Naive B cell (primary cell): ENCODE results near the gene RAB8B. TPM values are rescaled to one million over a fixed set of nuclear protein-coding genes. Genes with fewer than 3 reads are reported as not detected.

Experiments
- ATAC-seq, 2 donors: fragments of 150-1000 bp; cut with Tn5 transposase; 2 replicates each; pipeline ENCODE4 v1.10.0; 2021; ENCODE audit warnings: low read depth in 2 of 2, mild to moderate bottlenecking in 2 of 2, moderate library complexity in 2 of 2
- DNase-seq: peaks from one replicate; pipeline ENCODE4 v3.0.0; 2022
- H3K27ac Mint-ChIP-seq, 6 donors: one replicate each; pipeline ENCODE4 v1.8.0; 2020 to 2022; ENCODE audit warnings: mild to moderate bottlenecking in 6 of 6, mixed read lengths in 6 of 6, moderate library complexity in 5 of 6, inconsistent platforms in 2 of 6
- H3K27me3 Mint-ChIP-seq, 3 donors: one replicate each; pipeline ENCODE4 v1.8.0; 2021 to 2022; ENCODE audit warnings: mixed read lengths in 3 of 3, mild to moderate bottlenecking in 1 of 3
- H3K36me3 Mint-ChIP-seq, 2 donors: one replicate each; pipeline ENCODE4 v1.8.0; 2020 to 2022; ENCODE audit warnings: mixed read lengths in 2 of 2, inconsistent platforms in 1 of 2, mild to moderate bottlenecking in 1 of 2
- H3K4me1 Mint-ChIP-seq, 3 donors: one replicate each; pipeline ENCODE4 v1.8.0; 2020 to 2022; ENCODE audit warnings: mixed read lengths in 3 of 3, inconsistent platforms in 1 of 3, mild to moderate bottlenecking in 1 of 3, moderate library complexity in 1 of 3
- H3K4me3 Mint-ChIP-seq, 8 donors: one replicate each; pipeline ENCODE4 v1.8.0; 2020 to 2022; ENCODE audit warnings: mild to moderate bottlenecking in 8 of 8, mixed read lengths in 8 of 8, moderate library complexity in 8 of 8, inconsistent platforms in 2 of 8
- H3K9me3 Mint-ChIP-seq, 7 donors: one replicate each; pipeline ENCODE4 v1.8.0; 2020 to 2022; ENCODE audit warnings: mixed read lengths in 7 of 7, mild to moderate bottlenecking in 5 of 7, inconsistent platforms in 2 of 7, moderate library complexity in 1 of 7
- polyA plus RNA-seq, 6 donors: library from polyadenylated mRNA; unstranded; fragments of 300-500 nt; fragmentation: Illumina TruSeq; gene quantifications; one replicate each; pipeline ENCODE4 v1.2.3, GENCODE V29; 2021; ENCODE audit warnings: low read depth in 6 of 6

RAB8B gene
- polyA plus RNA-seq, 6 donors from 2014 or later, result 24.4 to 64.4 (median 58.6) TPM

GRCh38 chr15:63165166-63165859 is 24.1 kb upstream of the RAB8B start:
- Mint-ChIP-seq H3K4me1 (peaks cover 3 to 22% (median 6%) of the 10 kb centered on the region in 3 donors), H3K36me3 (no peaks in the 10 kb centered on the region), H3K4me3 (no peak overlapping the region), H3K27me3 (no peaks in the 10 kb centered on the region), H3K27ac (peak overlapping the region in 2 of 6 donors; percentile 16 to 21), H3K9me3 (no peaks in the 10 kb centered on the region)
- DNase-seq (no peak), ATAC-seq (no peak)

DNA sequence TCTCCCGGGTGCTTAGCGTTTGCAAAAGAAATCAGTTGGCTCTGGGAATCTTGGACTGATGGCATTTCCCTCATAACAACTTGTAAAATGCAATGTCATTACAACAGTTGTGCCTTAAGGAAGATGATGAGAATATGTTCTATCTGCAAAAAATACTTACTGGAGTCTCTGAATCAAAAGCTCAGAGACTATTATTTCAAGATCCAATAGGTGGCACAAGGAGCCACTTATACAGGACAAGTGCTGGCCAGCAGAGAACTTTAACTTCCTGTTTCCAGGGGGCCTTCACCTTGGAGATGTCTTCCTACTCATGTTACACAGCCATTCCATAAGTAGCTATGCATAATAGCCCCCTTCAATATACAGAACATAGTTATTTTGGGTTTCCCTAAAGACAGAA is 23.2 kb upstream of the RAB8B start:
- Mint-ChIP-seq H3K27ac (no peak overlapping the region), H3K27me3 (no peaks in the 10 kb centered on the region), H3K4me3 (no peak overlapping the region), H3K36me3 (no peaks in the 10 kb centered on the region), H3K9me3 (no peaks in the 10 kb centered on the region), H3K4me1 (peaks cover 3 to 18% (median 6%) of the 10 kb centered on the region in 3 donors)
- DNase-seq (no peak), ATAC-seq (peak in 1 of 2 donors; percentile 50)

DNA sequence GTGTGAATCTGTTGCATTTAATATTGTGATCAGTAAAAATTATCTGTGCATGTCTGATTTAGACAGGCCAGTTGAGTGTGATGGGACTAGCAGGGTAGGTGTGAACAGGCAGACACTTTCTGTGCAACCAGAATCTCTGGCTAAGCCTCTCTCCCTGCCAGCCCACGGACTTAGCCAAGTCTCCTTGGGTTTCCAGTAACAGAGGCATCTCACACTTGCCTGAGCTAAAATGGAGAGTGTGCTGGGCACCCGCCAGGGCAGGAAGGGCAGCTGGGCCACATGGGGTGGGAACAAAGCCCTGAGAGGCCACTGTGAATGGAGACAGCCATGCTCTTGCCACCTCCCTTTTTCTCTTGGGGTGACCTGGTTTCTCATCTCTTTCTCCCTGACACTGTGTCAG is 19.6 kb upstream of the RAB8B start:
- Mint-ChIP-seq H3K27ac (no peak overlapping the region), H3K4me1 (no peaks in the 10 kb centered on the region), H3K4me3 (no peak overlapping the region), H3K36me3 (no peaks in the 10 kb centered on the region), H3K27me3 (no peaks in the 10 kb centered on the region), H3K9me3 (no peaks in the 10 kb centered on the region)
- ATAC-seq (no peak), DNase-seq (no peak)

DNA sequence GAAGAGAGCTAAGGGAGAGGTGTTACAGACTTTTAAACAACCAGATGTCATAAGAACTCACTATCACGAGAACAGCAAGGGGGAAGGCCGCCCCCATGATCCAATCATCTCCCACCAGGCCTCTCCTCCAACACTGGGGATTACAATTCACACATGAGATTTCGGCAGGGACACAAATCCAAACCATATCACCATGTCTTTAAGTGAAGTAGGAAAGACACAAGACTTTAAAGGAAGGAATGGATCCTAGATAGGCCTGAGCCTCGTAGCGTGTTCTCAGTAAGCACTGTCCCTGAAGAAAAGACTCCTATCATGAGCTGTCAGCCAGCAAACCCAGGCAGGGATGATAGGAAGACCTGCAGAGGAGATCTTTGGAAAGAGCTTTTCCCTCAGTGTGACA is 17.0 kb upstream of the RAB8B start:
- no peak for ATAC-seq
- Mint-ChIP-seq H3K27ac (no peak overlapping the region), H3K36me3 (no peaks in the 10 kb centered on the region), H3K27me3 (no peaks in the 10 kb centered on the region), H3K4me3 (peak overlapping the region in 1 of 8 donors; percentile 30), H3K9me3 (no peaks in the 10 kb centered on the region), H3K4me1 (no peaks in the 10 kb centered on the region)
- no peak for DNase-seq

GRCh38 chr15:63172851-63173451 is 16.5 kb upstream of the RAB8B start:
- DNase-seq (no peak), ATAC-seq (no peak)
- Mint-ChIP-seq H3K4me1 (no peaks in the 10 kb centered on the region), H3K27ac (peak overlapping the region in 1 of 6 donors; percentile 10), H3K27me3 (no peaks in the 10 kb centered on the region), H3K36me3 (no peaks in the 10 kb centered on the region), H3K4me3 (no peak overlapping the region), H3K9me3 (no peaks in the 10 kb centered on the region)

DNA sequence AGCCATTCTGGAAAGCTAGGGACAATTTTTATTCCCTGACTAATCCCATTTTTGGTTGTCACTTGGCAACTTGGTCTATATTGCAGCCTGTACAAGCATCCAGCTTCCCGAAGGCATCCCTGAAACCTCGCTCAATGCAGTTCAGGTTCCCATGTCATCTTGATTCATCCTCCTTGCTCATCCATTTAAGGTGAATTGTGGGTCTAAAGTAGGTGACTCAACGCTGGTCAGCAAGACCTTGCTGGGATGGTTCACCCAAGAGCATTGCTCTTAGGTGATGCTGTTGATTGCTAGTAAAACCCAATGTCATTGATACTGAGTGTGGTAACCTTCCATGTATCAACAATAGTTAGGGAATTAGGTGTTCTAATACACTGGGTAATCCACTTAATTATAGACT is 13.1 kb upstream of the RAB8B start:
- H3K27me3 Mint-ChIP-seq, result no peaks in the 10 kb centered on the region
- no peaks in the 10 kb centered on the region for H3K36me3 Mint-ChIP-seq
- no peak overlapping the region for H3K4me3 Mint-ChIP-seq

DNA sequence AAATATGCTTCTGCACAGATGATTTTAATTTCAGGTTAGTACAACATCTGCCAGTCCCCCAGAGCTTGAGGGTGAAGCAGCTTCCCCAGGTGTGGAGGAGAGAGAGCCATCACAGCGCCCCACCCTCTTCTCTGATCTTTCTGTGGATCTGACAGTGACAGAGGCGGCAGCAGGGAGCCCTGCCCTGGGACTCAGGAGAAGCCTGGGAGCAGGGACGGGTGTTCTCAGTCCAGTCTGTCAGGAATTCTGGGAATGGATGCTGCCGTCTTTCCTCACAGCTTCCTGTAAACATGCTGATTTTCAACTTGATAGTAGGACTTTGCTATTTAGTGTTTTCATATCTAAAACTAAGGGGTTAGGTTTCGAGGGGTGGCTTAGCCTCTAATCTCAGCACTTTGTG is 11.4 kb upstream of the RAB8B start:
- no peak overlapping the region for H3K4me3 Mint-ChIP-seq
- H3K36me3 Mint-ChIP-seq, result no peaks in the 10 kb centered on the region
- H3K9me3 Mint-ChIP-seq, result no peaks in the 10 kb centered on the region
- ATAC-seq, result no peak
- no peak overlapping the region for H3K27ac Mint-ChIP-seq
- DNase-seq, result no peak
- H3K27me3 Mint-ChIP-seq, result no peaks in the 10 kb centered on the region
- H3K4me1 Mint-ChIP-seq, result no peaks in the 10 kb centered on the region

More for the DNA sequence above, 13.1 kb upstream of the RAB8B start:
- no peak for DNase-seq
- no peaks in the 10 kb centered on the region for H3K9me3 Mint-ChIP-seq
- no peak overlapping the region for H3K27ac Mint-ChIP-seq
- ATAC-seq, result no peak
- no peaks in the 10 kb centered on the region for H3K4me1 Mint-ChIP-seq

DNA sequence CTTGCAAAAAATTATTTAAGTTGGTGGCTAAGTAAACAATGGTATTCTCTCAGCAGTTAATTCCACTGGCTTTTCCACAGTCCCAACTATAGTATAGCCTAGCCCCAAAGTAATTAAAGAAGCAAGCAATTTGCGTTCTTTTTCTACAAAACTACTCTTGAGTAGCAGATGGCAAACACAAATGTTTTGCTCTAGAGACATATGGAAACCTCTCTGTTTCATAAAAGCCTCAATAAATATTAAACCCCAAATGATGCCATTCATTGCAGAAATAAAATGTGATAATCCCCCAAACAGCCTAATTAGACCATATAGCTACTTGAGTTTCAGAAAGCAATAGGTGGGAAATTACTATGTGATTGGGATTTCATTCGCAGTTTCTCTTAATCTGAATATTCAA is 8.7 kb upstream of the RAB8B start:
- Mint-ChIP-seq H3K36me3 (no peaks in the 10 kb centered on the region), H3K4me3 (no peak overlapping the region), H3K27me3 (no peaks in the 10 kb centered on the region), H3K9me3 (no peaks in the 10 kb centered on the region), H3K4me1 (no peaks in the 10 kb centered on the region), H3K27ac (no peak overlapping the region)
- DNase-seq (no peak), ATAC-seq (no peak)

GRCh38 chr15:63181648-63182047 is 7.8 kb upstream of the RAB8B start:
- ATAC-seq (no peak), DNase-seq (no peak)
- Mint-ChIP-seq H3K27me3 (no peaks in the 10 kb centered on the region), H3K4me3 (no peak overlapping the region), H3K27ac (no peak overlapping the region), H3K9me3 (no peaks in the 10 kb centered on the region), H3K4me1 (no peaks in the 10 kb centered on the region), H3K36me3 (no peaks in the 10 kb centered on the region)

DNA sequence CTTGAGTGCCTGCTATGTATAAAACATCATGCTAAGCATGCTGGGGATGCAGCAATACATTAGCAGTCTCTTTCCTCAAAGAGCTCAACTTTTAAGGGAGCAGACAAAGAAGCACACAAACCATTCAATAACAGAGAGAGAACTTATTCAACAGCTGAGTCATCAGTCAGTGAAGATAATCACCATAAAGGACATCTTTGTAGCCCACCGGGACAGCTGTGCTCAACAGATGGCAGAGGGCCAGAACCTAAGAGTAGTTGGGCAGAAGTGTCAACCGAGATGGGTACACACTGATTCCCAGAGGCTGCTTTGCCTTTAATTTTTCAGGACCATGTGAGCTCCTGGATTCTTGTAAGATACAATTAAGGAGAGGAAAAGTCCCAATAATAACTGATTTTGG is 4.2 kb upstream of the RAB8B start:
- Mint-ChIP-seq H3K4me1 (peaks cover 14 to 20% (median 18%) of the 10 kb centered on the region in 3 donors), H3K27ac (no peak overlapping the region), H3K36me3 (no peaks in the 10 kb centered on the region), H3K9me3 (no peaks in the 10 kb centered on the region), H3K27me3 (no peaks in the 10 kb centered on the region), H3K4me3 (peak overlapping the region in 1 of 8 donors; percentile 10)
- DNase-seq, result no peak
- no peak for ATAC-seq

- Mint-ChIP-seq H3K27ac (no peak overlapping the region), H3K27me3 (no peaks in the 10 kb centered on the region), H3K4me1 (peaks cover 23 to 28% (median 26%) of the 10 kb centered on the region in 3 donors), H3K9me3 (no peaks in the 10 kb centered on the region), H3K36me3 (no peaks in the 10 kb centered on the region), H3K4me3 (peak overlapping the region in 1 of 8 donors; percentile 66)
- ATAC-seq, result no peak
- DNase-seq, result no peak
Measured at GRCh38 chr15:63186065-63186464, 3.3 kb upstream of the RAB8B start.

DNA sequence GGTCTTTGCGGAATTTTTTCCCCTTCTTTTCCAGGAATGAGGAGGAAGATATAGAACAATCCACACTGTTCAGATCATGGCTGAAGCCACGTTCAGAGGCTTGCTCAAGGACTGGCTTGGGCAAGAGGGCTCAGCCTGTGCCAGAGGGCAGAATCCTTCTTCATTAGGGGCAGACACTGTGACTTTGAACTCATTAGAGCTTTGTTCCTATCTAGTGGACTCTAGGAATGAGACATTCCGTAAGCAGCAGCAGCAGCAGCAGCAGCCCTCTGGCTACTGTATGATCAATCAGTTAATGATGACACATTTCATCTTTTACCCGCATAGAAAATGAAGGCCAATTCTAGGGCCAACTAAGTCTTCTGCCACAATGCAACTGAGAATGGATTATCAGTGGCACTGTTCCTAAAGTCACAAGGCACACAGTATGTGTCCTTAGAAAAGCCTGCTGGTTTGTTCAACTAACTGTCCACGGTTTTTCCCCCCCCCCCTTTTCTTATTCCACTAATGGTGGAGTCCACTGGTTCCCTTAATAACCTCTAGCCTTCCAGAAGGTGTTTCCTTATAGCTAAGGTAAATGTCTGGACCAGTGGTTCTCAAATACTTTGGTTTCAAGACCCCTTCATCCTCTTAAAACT is 1.7 kb upstream of the RAB8B start:
- Mint-ChIP-seq H3K9me3 (no peaks in the 10 kb centered on the region), H3K4me1 (peaks cover 38 to 44% (median 43%) of the 10 kb centered on the region in 3 donors), H3K27ac (no peak overlapping the region)

DNA sequence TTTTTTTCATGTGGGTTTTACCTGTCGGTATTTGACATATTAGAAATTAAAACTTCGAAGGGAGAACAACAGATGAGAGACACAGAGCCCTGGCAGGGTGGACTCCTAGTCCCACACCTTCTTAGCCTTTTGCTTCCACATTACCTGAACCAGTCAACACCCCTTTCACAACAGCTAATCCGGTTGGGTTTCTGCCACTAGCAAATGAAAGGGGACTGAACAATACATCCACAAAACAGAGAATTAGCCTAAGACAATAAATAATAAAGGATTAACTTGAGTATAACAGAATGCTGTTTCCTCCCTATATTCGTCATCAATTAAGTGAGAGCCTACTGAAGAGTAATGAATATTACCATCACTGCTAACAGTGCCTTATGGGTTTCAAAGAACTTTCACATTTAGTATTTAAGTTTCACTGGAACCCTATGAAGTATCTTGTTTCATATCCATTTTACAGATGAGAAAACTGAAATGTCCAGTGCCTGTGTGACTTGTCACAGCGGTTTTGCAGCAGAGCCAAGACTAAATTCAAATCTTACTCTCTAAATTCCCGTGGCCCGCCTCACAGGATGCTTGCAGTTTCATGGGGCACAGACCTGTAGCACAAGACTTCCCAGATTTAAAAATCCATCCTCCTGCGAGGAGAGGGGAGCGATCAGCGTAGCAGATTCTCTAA is 1.0 kb upstream of the RAB8B start:
- no peak for DNase-seq
- Mint-ChIP-seq H3K27me3 (no peaks in the 10 kb centered on the region), H3K27ac (peak overlapping the region in 5 of 6 donors; percentile 91 to 99 (median 97)), H3K4me1 (peaks cover 39 to 51% (median 45%) of the 10 kb centered on the region in 3 donors), H3K4me3 (peak overlapping the region; percentile 91 to 100 (median 96)), H3K36me3 (no peaks in the 10 kb centered on the region), H3K9me3 (no peaks in the 10 kb centered on the region)
- no peak for ATAC-seq

More for the DNA sequence above, 1.7 kb upstream of the RAB8B start:
- no peak for DNase-seq
- ATAC-seq, result no peak
- Mint-ChIP-seq H3K27me3 (no peaks in the 10 kb centered on the region), H3K36me3 (no peaks in the 10 kb centered on the region), H3K4me3 (peak overlapping the region in 5 of 8 donors; percentile 91 to 99 (median 93))
